Activated CD8-positive, alpha-beta memory T cell treated with anti-CD3 and anti-CD28 coated beads, Interleukin-2, amount 50 U/mL, for 4 hours (primary cell): Measurements from ENCODE around the gene CCT2.

Source experiments
- DNase-seq: peaks from one replicate; pipeline ENCODE4 v3.0.0-alpha.2; 2020

Gene CCT2

DNA sequence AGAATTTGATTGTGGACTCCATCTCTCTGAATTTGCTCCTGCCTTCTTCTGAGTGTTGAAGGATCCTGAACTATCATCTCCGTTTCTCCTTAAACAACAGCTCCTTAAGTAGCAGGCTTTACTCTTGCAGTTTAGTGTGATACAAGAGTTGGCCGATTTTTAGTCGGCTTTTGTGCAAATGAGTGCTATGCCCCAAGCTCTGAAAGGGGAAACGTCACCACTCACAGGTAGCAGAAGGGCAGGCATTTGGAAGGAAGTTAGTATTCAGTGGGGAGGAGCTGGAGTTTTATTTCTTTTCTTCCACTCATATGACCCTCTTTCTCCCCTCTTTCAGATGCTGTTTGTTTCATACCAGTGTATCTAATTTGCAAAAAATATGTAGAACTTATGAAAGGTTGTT is 61.9 kb downstream of the CCT2 start:
- DNase-seq: no peak

DNA sequence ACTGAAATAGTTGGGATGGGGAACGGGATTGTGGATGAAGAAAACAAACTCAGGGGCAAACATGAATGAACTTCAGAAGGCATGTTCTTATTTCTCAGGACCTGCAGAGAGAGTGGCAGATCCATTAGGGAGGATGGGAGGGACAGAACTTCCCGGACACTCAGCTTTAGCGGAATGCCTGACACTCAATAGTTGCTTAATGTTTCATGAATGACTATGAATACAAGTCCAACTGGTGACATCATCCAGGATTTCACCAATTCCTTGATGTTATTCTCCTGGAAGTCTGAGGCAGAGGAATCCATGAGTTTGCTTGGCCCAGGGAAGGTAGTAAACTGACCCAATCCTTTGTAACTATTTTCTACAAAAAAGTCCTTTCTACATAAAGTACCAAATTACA is 63.2 kb downstream of the CCT2 start:
- DNase-seq: no peak

DNA sequence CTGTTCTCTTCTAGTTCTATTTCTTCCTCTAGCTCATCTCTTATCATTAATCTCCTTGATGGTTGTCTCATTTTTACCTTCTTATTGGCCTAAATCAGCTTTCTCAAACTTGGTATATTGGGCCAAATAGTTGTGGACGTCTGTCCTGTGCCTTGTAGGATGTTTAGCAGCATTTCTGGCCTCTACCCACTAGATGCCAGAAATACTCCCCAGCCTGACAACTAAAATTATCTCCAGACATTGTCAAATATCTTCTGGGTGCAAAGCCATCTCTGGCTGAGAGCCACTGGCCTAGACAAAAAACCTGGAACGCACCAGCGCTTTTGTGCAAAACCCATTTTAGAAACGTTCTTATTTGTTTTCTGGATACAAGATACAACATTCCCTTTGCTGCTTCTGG is 64.3 kb downstream of the CCT2 start:
- no peak for DNase-seq
